Hypothalamus (tissue), 51 donors: ENCODE data around the gene ANKS1B.
"Not testable (repeated sequence)": the region's sequence is repeated elsewhere in the genome, so short reads cannot be mapped to it uniquely, and the experiment has no call there.

Source experiments
- DNase-seq, 51 donors: peaks; one replicate each; lab custom pipeline; 2025; lab: John Stamatoyannopoulos, UW

The ANKS1B gene

DNA sequence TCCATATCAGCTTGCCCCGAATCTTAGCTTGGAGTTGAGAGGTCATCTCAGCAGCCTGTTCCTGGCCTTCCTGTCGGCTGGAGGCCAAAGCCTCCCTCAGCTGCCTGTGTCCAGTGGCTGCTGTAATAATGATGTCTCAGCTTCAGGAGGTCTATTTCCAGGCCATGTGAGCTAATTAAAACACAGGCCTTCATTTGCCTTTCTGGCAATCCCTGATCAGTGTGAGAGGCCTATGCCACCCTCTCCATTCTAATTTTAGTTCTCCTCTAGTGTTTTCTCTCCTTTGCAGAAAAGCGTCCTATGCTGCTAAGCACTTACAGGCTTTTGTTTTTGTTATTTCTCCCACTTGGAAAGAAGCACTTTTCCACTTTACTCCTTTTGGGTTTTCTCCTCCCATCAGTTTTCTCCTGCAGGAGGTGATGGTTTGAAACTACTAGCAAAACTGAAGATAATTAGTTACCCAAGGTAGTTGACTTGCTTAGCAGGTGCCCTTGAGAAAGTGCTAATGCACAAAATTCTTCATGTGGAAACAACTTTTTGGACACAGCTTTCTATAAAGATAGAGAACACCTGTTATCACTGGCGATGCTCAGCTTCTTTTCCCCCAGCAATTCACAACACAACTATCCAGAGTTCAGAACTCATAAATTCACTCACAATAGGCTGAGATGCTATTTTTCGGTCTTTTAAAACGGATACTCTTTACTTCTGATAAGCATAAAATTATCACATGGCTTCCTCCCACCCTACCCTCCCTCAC, 592.5 kb downstream of the ANKS1B start:
- DNase-seq = no peak

DNA sequence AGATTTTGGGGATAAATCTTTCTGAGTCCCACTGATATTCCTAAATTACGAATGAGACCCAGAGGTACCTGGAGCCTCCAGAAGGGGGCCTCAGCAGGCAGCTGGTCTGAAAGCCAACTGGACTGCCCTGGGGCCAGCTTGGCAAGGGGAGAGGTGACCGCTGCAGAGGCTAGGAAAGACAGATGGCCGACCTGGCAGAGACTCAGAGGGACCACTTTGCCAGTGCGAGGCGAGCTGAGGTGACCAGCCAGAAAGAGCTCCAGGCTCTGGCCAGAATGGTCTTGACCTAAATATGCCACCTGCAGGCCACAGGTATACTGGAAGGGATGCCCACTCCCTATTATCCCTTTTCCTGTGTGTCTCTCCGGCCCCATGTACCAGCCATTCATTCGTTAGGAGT, 594.0 kb downstream of the ANKS1B start:
- peak in 2 of 51 donors; percentile 1 to 6 for DNase-seq

DNA sequence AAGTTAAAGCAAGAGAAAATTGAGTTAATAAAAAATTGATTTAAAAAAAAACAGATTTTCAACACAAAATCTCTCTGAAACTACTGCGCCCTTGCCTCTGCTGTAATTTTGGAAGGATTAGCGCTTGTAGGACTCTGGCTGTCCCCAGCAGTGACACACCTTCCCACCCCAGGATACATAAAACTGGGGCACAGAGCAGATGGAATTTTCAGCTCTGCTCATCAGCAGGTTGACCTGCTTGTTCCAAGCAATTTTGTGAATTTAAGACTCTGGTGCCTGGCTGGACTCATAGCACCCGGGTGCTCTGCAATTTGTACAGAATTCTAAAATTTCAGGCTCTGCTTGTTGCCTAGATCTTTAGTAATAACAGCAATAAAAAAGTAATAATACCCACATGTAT, 595.0 kb downstream of the ANKS1B start:
- DNase-seq = no peak

DNA sequence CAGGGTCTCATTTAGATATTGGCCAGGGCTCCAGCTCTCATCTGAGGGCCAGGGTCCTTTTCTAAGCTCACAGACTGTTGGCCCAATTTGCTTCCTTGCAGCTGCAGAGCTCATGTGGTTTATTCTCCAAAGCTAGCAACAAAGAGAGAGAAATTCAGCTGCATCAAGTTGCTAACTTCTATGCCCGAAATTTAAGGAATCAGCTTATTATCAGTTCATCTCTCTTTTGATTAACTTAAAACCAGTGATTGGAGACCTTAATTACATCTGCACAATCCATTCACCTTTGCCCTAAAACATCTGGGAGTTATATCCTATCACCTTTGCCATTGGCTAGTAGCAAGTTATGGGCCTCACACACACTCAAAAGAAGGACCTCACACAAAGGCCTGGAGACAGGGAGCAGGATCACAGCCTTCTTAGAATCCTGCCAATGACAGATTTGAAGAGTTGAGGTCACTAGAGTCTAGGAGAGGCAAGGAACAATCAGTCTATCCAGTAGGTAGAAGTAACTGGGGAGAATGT, 596.0 kb downstream of the ANKS1B start:
- no peak for DNase-seq

DNA sequence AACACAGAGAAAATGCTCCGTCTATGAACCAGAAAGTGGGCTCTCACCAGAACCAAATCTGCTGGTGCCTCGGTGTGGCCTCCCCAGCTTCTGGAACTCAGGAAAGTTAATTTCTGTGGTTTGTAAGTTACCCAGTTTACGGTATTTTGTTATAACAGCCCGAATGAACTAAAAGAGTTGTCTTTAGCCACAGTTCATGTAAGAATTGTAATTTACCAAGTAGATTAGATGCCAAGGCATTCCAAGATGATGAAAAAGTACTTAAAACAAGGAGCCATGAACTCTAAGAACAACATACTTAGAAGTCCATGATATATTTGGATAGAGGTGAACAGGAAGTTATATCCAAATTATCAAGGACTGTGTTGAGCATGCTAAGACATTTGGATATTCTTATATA, 597.1 kb downstream of the ANKS1B start:
- no peak for DNase-seq

DNA sequence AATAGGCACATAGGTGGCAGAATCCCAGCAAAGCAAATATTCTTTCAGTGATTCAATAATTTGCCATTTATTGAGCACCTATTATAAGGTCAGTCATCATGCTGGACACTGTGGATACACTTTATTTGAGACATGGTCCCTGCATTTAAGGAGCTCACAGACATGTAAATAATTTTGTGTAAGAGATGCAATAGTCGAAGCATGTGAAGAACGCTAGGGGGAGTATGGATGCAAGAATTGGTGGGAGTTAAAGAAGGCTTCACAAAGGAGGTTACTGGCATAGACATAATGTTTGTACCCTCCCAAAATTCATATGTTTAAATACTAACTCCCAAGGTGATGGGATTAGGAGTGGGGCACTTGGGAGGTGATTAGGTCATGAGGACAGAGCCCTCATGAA, 597.8 kb downstream of the ANKS1B start:
- no peak for DNase-seq

DNA sequence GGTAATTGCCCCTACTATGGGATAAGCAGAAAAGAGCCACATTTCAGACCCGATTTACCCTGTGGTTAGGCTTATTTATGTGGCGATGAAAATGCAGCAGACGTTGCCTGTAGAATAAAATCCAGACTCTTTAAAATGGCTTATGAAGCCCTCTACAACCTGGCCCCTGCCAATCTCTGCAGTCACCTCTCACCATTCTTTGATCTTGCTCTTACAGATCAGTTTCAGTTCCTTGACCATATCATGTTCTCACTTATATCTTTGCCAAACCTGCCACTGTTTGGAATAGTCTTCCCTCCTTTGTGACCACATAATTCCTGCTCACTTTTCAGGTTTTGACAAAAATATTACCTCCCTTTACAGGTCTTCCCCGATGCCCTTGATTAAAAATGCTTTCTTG, 601.5 kb downstream of the ANKS1B start:
- DNase-seq = no peak

DNA sequence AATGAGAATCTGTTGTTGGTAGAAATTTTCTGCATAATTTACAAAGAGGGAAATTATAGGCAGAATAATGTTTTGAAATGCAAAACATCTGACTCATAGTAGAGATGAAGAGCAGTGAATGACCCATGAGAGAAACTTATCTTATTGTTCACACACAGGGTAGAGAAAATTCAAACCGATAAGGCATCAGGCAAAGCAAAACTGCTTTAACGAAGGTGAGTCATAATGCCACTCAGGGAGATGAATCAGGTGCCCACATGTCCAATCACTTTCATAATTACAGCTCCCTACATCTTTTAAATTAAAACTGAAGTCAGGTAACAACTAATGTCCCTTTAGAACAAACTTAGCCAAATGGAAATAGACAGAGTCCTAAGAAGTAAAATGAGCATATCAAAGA, 602.7 kb downstream of the ANKS1B start:
- DNase-seq = peak in 1 of 51 donors; percentile 23

DNA sequence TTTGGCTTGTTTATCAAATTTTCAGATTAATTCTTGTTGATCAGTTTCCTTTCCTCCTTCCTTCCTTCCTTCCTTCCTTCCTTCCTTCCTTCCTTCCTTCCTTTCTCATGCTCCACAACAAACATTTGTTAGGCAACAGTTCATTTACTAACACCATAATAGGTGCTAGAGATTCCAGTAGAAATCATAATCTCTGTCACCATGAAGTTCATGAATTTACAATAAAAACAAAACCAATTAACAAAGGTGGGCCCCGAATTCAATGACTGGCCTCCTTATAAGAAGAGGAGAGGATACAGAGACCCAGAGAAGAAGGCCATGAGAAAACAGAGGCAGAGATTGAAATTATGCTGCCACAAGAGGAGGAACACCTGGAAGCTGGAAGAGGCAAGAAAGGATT, 604.0 kb downstream of the ANKS1B start:
- no peak for DNase-seq

DNA sequence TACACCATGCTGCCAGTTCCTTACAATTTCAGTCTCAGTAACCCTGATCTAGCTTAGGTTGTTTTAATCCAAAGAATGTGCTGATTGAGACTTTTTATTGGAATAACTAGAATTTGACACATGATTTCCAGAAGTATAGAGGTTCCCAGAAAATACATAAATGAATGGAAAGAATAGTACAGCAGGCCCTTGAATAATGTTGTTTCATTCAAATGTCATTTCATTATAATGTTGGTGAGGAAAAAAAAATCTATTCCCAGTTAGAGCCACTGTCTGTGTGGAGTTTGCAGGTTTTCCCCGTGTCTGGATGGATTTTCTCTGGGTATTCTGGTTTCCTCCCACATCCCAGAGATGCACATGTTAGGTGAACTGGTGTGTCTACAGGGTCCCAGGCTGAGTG, 610.7 kb downstream of the ANKS1B start:
- no peak for DNase-seq

DNA sequence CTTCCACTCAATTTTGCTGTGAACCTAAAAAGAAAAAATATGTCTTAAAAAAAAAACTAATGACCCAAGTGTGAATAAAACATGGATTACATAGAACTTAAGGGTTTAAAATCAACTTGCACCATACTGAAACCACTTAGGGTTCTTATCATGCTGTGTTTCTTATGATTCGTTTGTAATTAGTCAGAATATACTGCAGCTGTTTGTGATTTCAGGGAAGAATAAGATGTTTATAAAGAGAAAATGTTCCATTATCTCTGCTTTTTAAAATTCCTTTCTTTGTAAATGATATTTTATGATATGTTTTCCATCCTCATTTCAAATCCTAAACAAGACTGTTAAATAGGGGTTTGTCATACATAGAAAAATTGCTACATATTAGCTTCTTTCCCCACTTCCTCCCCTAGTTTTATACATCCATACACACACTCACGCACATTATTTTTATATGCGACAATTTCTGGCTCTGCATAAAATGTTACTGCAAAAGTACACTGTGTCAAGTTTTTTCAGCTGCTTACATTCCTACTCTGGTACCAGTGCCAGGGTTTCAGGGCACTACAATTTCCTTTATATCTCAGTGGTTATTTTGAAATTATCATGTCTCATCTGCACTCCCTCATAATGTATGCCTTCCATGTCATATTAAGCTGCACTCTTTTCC, 612.3 kb downstream of the ANKS1B start:
- DNase-seq = peak in 1 of 51 donors; percentile 6

DNA sequence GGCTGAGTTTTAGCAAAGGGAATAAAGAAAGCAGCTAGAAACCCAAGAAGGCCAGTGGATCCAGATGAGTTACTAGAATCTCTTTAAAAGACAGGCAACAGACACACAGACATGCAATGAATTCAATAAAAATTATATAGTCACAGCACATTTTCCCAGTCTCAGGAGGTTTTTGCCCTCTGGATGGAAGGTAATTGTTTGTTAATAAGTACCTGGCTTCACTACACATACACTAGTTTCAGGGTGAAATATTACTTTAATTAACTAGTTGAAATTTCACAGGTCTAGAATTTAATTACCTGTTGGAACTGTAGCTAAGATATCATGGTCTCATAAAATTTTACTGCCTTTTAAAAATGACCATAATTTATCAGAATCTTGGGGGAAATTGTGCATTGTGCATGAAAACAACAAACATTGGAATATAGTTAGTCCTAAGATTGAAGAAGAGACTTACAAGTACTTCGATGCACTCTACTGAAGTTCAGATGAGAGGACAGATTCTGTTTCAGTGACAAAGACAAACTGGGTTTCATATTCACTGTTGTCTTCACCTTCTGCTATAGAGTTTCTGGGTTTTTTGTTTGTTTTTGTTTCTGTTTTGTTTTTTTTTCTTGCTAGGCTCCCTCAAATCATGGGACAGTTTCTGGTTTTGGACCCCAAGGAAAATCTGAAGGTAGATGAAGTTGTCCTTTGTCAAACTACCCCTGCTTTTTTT, 614.2 kb downstream of the ANKS1B start:
- DNase-seq = no peak

DNA sequence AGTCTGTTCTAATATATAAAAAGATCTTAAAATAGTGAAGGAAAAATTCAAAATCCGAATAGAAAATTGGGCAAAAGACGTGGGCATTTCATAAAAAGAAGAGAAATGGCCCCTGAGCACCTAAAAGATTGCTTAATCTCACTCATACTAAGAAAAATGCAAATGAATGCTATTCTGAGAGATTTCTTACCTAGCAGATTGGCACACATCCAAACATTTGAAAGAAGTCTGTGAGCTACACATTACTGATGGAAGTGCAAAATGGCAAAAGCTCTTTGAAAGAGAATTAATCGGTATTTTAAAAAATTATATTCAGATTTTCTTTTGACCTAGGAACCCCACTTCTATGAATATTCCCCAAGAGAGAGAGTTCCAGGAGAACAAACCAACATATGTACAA, 617.6 kb downstream of the ANKS1B start:
- DNase-seq = no peak

DNA sequence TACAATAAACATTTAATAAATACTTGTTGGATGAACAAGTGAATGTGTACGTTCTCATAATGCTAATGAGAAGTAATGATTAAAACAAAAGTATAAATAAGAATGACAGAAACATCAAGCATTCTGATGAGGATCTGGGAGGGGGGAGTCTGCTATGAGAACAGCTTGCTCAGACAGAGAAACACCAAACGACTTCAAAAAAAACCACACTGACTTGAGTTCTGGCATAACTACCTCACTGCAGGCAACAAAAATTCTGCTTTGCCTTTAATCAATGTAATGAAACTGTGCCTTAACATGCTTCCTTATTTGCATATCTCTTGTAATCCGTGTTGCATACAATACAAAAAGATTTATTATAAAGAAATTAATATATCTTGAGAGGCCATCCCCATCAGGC, 632.5 kb downstream of the ANKS1B start:
- no peak for DNase-seq

DNA sequence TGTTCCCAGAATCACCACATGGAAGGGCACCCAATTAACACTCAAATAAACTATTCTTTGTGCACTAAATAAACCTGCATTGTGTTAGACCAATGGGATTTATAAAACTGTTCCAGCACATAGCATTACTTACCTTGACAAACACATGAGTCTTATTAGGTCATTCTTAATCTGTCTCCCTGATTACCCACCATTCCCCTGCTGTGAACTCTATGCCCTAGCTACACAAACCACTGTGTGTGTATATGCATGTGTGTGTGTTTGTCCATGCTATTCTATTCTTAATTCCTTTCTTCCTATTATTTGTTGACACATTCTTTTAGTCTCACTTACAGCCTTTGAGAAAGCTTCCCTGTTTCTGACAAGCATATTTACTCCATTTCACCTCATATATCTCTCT, 640.8 kb downstream of the ANKS1B start:
- no peak for DNase-seq

DNA sequence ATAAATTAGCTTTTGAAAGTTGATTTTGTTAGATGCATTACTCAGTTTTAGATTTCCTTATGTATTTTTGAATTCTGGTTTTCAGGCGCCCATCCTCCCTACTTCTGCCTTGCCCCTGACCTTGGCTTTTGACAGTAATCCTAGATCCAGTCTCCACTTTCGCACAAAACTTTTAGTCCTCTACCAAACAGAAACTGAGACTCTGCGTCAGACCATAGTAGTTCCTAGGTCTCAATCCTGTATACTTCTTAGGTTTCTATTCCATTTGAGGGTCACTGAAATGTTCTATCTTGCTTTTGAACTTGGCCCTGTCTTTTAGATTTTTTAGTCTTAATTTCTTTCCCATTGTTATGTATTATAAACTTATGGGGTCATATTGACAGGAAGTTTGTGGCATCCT, 645.1 kb downstream of the ANKS1B start:
- DNase-seq = no peak

DNA sequence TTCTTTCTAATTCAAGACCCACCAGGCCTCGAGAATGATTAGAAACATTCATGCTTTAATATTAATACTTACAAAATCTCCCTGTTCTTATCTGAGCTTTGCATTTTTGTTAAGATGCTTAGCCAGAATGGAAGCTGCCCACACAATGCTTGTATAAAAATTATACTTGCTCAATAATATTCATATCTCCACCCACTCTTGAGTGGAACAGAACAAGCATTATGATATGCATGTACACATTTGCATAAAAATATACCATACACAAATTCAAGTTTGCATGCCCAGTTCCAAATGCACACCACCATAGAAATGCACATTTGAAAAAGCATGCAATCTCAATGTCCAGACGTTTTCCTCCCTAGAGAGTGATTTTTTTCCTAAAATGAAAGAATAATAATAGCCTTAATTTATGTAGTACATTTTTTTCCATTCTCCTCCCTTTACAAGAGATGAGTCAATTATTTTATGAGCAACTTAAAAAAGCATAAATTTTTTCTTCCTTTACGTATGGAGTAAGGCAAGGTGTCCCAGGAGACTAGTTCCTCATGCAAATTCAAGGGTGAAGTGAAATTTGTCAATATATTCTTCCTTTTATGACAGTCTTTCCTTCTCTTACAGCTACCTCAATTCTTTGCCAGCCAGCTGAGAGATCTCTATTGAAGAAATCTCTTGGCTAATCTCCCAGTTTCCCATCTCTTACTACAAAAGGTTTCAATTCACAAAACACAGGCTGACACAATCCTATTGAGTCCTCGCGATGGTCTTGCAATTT, 650.3 kb downstream of the ANKS1B start:
- peak in 1 of 51 donors; percentile 23 for DNase-seq

DNA sequence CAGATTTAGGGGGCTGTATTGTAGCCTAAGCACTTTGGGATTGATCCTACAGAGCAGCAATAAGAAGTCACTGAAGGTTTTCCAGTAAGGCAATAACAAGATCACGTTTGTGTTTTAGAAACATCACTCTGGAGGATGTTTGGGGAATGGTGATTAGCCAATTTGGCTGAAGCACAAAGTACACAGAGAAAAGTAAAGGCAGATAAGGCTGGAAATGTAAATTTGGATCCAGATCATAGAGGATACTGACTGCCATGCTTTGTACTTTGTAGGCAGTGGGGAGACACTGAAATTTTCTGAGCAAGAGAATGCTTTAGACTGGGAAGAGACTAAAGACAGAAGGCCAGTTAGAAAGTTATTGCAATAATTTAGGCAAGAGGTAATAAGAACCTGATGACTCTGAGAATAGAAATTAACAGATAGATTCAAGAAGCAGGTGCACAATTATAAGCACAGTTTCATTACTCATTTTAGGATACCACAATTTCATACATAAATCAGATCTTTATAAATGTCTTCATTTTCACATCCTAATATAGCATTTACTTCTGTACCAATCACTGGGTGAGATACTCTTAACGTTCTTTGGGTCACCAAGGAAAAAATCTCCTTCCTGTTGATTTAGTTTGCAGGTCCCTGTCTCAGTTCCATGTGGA, 651.7 kb downstream of the ANKS1B start:
- no peak for DNase-seq

DNA sequence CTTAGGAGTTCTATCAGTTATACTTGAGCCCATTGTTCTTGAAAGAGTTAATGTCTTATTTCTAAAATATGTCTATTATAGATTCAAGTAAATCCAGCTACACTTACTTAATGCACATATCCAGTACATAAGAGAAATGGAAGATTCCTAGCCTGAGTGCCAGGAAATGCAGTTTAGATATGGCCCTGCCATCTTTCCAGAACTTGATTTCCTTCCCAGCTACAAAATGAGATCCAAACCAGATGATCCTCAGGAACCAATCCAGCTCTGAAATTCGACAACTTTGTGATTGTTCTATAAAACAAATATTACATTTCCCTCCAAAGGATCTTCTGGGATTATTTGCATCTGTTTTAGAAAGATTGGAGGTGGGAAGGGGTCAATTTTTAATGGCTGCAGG, 654.5 kb downstream of the ANKS1B start:
- no peak for DNase-seq

DNA sequence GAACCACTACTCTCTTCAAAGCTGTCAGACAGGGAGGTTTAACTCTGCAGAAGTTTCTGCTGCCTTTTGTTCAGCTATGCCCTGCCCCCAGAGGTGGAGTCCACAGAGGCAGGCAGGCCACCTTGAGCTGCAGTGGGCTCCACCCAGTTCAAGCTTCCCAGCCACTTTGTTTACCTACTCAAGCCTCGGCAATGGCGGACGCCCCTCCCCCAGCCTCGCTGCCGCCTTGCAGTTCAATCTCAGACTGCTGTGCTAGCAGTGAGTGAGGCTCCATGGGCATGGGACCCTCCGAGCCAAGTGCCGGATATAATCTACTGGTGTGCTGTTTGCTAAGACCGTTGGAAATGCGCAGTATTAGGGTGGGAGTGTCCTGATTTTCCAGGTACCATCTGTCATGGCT, 663.5 kb downstream of the ANKS1B start:
- not testable (repeated sequence) for DNase-seq
